Fibroblast of mammary gland (primary cell): Measurements from ENCODE around the gene JADE1.
A peak's percentile ranks its signal among the peaks of the same experiment; 100 is the strongest.

Experiments
- DNase-seq: peaks from one replicate; pipeline ENCODE4 v3.0.0-alpha.2; 2010; ENCODE audit warnings: low read depth
- H3K4me3 ChIP-seq: 2 replicates; pipeline ENCODE4 v1.5.1; 2011; ENCODE audit warnings: low read depth, mild to moderate bottlenecking, low read length, moderate library complexity; ENCODE audit not compliant: control insufficient read depth
- TF ChIP-seq, protein P1 (sequence below): conservative IDR thresholded peaks from 2 replicates; pipeline ENCODE4 v1.5.1; 2011; ENCODE audit warnings: low read depth, low read length, inconsistent platforms; ENCODE audit not compliant: control insufficient read depth, insufficient read depth

The JADE1 gene

DNA sequence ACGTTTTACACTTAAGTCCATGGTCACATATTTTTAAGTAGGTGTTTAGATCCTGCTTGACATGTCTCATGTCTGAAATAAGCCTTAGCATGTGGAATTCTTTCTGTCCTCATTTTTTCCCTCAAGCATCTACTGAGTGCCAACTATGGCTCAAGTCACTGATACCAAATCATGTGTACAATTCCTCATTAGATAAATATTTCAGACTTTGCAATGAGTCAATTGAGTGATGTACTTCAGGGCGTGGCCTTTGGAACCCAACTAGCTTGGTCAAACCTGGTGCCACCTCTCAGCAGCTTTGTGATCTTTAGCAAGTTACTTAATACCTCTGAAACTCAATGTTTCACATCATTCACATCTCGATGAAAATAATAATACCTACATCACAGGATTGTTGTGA, 12.6 kb upstream of the JADE1 start:
- DNase-seq = no peak
- H3K4me3 ChIP-seq = no peak overlapping the region
- TF ChIP-seq, protein P1, sequence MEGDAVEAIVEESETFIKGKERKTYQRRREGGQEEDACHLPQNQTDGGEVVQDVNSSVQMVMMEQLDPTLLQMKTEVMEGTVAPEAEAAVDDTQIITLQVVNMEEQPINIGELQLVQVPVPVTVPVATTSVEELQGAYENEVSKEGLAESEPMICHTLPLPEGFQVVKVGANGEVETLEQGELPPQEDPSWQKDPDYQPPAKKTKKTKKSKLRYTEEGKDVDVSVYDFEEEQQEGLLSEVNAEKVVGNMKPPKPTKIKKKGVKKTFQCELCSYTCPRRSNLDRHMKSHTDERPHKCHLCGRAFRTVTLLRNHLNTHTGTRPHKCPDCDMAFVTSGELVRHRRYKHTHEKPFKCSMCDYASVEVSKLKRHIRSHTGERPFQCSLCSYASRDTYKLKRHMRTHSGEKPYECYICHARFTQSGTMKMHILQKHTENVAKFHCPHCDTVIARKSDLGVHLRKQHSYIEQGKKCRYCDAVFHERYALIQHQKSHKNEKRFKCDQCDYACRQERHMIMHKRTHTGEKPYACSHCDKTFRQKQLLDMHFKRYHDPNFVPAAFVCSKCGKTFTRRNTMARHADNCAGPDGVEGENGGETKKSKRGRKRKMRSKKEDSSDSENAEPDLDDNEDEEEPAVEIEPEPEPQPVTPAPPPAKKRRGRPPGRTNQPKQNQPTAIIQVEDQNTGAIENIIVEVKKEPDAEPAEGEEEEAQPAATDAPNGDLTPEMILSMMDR = no peak

DNA sequence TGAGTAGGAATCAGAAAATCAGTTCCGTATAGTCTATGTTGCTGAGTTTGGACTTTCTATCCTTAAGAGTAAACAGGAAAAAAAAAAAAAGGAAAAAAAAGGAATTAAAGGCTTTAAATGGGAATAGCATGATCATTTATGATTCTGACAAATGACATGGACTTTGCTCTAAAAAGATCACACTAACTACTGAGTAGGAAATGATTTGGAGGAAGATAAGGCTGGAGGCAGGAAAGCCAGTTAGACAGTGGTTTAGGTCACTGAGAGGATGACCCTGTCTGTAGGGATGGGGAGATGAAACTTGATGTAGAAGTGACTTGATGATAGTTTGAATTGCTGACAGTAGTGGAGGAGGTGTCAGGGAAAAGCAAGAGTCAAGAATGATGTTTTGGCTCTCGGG, 9.2 kb upstream of the JADE1 start:
- DNase-seq = no peak
- TF ChIP-seq, protein P1 = no peak
- H3K4me3 ChIP-seq = no peak overlapping the region

DNA sequence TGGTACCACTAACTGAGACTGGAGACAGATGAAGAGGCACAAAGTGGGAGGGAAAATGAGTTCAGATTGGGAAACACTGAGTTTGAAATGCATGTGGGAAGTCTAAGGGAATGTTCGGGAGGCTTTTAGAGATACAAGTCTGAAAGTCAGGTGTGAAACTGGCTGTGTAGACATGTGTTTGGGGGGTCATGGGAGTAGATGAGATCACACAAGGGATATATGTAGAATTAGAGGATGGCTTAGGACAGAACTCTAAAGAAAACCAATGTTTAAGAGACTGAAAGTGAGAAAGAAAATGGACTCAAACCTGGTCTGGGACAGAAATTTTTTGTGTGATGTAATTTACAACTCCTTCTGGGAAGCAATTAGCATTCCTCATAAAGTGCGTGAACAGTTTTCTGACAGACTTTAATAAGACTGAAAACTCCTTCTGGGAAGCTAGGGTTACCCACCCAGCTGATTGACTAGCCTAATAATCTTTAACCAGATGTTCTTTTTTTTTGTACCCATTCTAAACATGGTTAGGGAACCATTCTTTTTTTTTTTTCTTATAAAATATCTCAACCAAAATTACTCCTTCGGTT, 8.7 kb upstream of the JADE1 start:
- no peak for DNase-seq
- no peak overlapping the region for H3K4me3 ChIP-seq

DNA sequence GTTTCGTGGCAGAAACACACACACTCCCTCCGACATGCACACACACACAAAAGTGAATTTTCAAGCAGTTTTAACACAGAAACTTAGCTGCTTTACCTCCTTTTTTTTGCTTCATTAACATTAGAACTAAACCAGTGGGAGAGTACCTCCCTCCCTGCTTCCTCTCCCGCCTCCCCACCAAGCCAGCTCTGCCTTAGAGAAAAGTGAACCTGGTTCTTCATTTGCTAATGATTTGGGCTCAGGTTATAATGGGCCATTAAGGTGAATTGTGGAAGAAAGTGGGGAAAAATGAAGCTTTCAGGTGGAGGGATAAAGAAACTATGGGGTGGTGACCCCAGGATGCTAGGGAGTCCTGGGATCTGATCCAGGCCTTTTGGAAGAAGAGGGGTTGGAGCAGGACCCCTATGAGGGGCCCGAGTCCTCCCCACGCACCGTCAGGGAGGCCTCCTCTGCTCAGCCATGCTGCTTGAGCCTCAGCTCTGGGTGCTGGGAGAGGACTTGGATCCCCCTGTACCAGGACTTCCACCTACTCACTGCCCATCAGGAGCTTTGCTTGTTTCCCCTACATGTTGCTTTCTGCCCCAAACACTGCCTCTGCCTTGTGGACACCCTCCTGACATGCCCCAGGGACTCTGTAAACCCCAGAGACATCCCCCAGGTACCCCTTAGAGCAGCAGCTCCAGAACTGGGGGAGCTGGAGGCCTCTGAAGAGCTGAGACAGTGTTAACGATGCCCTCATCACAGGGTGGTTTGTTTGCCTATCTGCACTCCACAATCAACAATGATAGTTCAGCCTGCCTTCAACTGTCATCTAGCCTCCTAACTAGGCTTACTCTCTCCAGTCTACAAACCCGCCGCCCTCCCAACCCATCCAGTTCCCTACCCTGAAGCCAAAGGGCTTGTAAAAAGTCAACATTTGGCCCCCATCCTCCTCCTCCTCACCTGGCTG, 6.5 kb upstream of the JADE1 start:
- TF ChIP-seq, protein P1 = no peak
- DNase-seq = no peak
- H3K4me3 ChIP-seq = no peak overlapping the region

More for the DNA sequence above, 8.7 kb upstream of the JADE1 start:
- TF ChIP-seq, protein P1 = no peak

DNA sequence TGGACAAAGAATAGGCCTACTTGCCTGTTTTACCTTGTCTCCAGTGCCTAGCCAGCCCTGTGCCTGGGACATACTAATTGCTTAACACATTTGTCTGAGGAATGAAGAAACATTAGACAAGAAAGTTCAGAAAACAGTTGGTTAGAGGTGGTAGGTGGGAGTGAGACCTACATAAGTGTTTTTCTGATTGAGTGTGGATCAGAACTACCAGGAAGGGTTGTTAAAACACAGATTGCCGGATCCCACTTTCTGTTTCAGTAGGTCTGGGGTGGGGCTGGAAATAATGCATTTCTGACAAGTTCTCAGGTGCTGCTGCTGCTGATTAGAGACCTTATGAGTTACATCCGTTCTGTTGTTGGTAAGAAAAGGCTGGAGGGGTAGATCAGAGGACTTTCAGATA, 5.7 kb upstream of the JADE1 start:
- no peak for DNase-seq
- TF ChIP-seq, protein P1 = no peak
- no peak overlapping the region for H3K4me3 ChIP-seq

DNA sequence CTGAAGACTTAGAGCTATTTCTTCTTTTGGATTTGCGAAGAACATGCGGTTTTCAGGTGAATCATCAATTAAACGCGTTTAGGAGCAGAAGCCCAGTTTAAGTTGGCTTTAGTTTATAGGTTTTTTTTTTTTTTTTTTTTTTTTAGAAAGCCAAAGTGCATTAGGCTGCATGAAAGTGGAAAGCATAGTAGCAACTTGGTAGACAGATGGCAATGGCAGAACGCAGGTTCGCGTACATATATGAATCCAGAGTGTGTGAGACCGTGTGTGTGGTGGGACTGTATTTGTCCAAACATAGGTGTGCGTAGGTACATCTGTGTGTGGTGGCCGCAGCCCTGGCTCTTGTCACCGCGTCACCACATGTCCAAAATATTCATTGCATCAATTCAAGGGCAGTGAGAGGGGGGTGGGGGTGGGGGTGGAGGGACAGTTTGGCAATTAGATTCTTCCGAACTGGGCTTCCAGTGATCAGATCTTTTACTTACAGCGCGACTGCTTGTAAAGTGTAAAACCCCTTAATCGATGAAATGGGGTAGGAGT, 901 bp downstream of the JADE1 start:
- peak; percentile 57 for DNase-seq
- peak overlapping the region; percentile 91 for H3K4me3 ChIP-seq
- TF ChIP-seq, protein P1 = no peak
